GM12873 (cell line): ENCODE data around the gene OR2T6.

Experiments used
- TF ChIP-seq, protein P1 (sequence below): IDR thresholded peaks from 2 replicates; pipeline ENCODE4 v1.5.1; 2012; ENCODE audit warnings: low read depth, mild to moderate bottlenecking, moderate library complexity, low read length, control low read depth; ENCODE audit not compliant: insufficient read depth; ENCODE audit errors: missing control alignments

OR2T6 gene

DNA sequence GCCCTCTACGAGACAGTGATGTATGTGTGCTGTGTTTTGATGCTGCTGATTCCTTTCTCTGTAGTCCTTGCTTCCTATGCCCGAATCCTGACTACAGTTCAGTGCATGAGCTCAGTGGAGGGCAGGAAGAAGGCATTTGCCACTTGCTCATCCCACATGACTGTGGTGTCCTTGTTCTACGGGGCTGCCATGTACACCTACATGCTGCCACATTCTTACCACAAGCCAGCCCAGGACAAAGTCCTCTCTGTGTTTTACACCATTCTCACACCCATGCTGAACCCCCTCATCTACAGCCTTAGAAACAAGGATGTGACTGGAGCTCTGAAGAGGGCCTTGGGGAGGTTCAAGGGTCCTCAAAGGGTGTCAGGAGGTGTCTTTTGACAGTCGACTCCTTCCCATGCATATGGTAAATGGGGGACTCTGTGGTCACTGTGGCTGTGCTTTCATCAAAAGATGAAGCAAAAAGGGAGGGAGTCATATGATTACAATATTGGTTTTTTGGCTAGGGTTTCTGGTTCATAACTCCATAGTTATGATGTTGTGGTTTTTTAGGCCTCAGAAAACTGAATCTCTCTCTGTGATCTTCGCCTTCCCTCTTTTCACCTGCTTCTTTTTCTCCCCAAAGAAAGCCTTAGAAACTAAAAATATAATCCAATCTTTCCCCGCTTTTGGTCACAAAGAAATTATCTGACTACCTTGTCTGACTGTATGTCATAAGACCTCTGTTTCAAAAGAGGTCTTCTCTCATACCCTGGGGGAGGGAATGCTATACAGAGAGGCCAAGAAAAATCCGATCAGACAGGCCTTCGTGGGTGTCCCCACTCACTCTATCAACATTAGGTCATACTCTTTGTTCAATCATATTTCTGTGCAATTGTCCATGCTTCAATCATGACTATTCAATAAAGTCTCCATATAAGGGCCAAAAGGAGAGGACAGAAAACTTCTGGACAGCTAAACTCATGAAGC, 31.5 kb downstream of the OR2T6 start:
- TF ChIP-seq, protein P1, sequence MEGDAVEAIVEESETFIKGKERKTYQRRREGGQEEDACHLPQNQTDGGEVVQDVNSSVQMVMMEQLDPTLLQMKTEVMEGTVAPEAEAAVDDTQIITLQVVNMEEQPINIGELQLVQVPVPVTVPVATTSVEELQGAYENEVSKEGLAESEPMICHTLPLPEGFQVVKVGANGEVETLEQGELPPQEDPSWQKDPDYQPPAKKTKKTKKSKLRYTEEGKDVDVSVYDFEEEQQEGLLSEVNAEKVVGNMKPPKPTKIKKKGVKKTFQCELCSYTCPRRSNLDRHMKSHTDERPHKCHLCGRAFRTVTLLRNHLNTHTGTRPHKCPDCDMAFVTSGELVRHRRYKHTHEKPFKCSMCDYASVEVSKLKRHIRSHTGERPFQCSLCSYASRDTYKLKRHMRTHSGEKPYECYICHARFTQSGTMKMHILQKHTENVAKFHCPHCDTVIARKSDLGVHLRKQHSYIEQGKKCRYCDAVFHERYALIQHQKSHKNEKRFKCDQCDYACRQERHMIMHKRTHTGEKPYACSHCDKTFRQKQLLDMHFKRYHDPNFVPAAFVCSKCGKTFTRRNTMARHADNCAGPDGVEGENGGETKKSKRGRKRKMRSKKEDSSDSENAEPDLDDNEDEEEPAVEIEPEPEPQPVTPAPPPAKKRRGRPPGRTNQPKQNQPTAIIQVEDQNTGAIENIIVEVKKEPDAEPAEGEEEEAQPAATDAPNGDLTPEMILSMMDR, result no peak

DNA sequence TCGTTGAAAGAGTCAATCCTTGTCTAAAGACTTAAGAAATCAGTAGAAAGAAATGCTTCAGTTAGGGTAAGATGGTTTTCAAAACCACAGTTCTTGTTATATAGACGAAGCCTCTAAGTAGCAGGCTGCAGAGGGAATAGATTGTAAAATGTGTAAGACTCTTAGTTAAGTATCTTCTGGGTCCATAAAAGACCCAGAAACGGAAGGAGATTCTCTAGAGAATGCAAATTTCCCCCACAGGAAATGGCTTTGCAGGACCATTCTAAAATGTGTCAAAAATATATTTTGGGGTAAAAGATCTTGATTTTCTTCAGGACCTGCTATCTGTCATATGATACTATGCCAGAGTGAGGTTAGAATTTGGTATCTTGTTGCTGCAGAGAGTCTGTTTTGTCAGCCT, 40.7 kb downstream of the OR2T6 start:
- TF ChIP-seq, protein P1, result no peak

DNA sequence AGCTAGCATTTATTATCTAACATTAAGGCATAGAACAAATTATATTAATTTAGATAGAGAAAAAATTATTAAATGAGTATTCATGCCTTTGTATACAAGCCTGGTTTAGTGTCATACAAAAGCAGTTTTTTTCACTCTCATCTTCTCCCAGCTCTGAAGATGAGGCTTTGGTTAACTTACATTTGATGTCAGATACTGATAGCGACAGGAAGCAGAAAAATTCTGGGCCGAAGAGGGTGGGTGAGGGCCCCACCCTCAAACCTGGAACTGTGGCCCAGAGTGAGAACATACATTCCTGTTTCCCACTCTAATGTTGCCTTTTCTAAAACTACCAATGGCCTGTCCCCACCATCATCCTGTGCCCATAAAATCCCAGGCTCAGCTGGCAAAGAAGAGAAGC, 42.3 kb downstream of the OR2T6 start:
- TF ChIP-seq, protein P1, result no peak

DNA sequence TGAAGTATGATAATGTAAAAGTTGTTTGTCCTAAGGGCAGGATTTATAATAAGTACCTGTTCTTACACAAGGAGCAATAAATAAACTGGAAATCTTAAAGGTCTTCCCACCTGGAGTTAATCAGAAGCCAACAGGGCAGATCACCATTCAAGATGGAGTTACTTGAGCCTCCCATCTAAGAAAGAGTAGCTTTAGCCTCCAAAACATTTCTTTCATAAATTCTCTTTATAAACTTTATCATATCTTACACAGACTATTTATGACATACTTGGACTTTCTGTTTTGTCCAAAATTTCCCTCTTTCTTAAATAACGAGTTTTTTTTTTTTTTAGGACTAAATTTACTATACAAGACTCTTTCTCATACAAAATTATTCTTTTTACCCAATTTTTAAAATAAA, 45.8 kb downstream of the OR2T6 start:
- TF ChIP-seq, protein P1, result no peak
